NT2/D1 (cell line): Measurements from ENCODE around the gene AASDHPPT.

Experiments
- SUZ12 ChIP-seq: IDR thresholded peaks from 2 replicates; pipeline ENCODE4 v1.6.1; 2011; ENCODE audit not compliant: insufficient read length, insufficient read depth; ENCODE audit errors: extremely low read depth
- YY1 ChIP-seq: IDR thresholded peaks from 2 replicates; pipeline ENCODE4 v1.6.1; 2011; ENCODE audit not compliant: insufficient read length, insufficient read depth
- ZNF274 ChIP-seq: IDR thresholded peaks from 2 replicates; pipeline ENCODE4 v1.6.1; 2011; ENCODE audit warnings: mild to moderate bottlenecking, low read depth, low read length

DNA sequence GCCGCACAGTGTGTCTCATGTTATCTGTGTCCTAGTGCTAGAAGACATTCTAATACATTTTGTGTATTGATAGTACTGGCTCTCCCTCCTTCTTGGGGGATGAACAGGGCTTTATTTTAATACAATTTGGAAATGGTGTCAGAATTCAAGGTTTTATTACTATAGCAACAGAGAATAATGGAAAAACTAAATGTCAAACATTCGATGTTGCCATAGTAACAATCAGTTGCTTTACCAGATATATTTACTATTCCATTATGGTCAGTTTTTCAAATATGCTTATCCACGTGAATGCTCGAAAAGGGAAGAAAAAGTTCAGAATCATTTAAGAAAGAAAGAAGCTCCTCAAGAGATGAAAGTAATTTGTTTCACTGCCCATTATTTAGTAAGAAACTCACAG lies 46.9 kb upstream of the AASDHPPT start:
- TF ChIP-seq YY1, result no peak
- no peak for TF ChIP-seq ZNF274
- TF ChIP-seq SUZ12, result no peak
